H1 (cell line): ENCODE measurements around the gene TAF11L3. TPM values are rescaled to one million over a fixed set of nuclear protein-coding genes. Genes with fewer than 3 reads are reported as not detected.

Source experiments
- CTCF ChIA-PET: fragments of 300-600 bp; sonication (Branson Sonifier 250); formaldehyde crosslinking; loops from one replicate; lab custom pipeline; 2021; ENCODE audit not compliant: partially characterized antibody; lab: Charles Lee
- POLR2A ChIA-PET: fragments of 300-600 bp; sonication (Branson Sonifier 250); formaldehyde crosslinking; loops from one replicate; lab custom pipeline; 2021; ENCODE audit warnings: inconsistent platforms; ENCODE audit not compliant: partially characterized antibody; lab: Charles Lee
- DNase-seq, 2 experiments: peaks; one replicate each; pipeline versions ENCODE4 v3.0.0 to v3.0.0-alpha.2; 2010 to 2022; ENCODE audit warnings: low spot score in 2 of 2, low read depth in 1 of 2, mixed read lengths in 1 of 2
- FAIRE-seq: peaks from 2 replicates; lab custom pipeline; 2011; peaks lifted over from hg19 to GRCh38; lab: Jason Lieb, UNC
- H2AFZ ChIP-seq: 2 replicates; pipeline ENCODE4 v1.8.1; 2012; ENCODE audit warnings: low read length, inconsistent platforms
- H2AK5ac ChIP-seq: 2 replicates; pipeline ENCODE4 v1.6.1; 2013; ENCODE audit warnings: low read depth, low read length
- H2BK120ac ChIP-seq: replicated peaks from 2 replicates; pipeline ENCODE3; 2013; ENCODE audit warnings: low read depth, low read length, inconsistent platforms
- H2BK12ac ChIP-seq: 2 replicates; pipeline ENCODE4 v1.6.1; 2013; ENCODE audit warnings: low read depth, low read length
- H2BK15ac ChIP-seq: 2 replicates; pipeline ENCODE4 v1.6.1; 2013; ENCODE audit warnings: low read length
- H2BK20ac ChIP-seq: 2 replicates; pipeline ENCODE4 v1.6.1; 2013; ENCODE audit warnings: low read length
- H2BK5ac ChIP-seq: 2 replicates; pipeline ENCODE4 v1.6.1; 2013; ENCODE audit warnings: low read depth, low read length
- H3K14ac ChIP-seq: 2 replicates; pipeline ENCODE4 v1.6.1; 2013; ENCODE audit warnings: inconsistent platforms; ENCODE audit not compliant: insufficient read length
- H3K18ac ChIP-seq: 2 replicates; pipeline ENCODE4 v1.6.1; 2013; ENCODE audit warnings: low read length; ENCODE audit errors: extremely low read depth
- H3K23ac ChIP-seq: 2 replicates; pipeline ENCODE4 v1.6.1; 2013; ENCODE audit warnings: inconsistent platforms; ENCODE audit not compliant: insufficient read length
- H3K23me2 ChIP-seq: 2 replicates; pipeline ENCODE4 v1.6.1; 2013; ENCODE audit warnings: low read depth, low read length
- H3K27ac ChIP-seq: 2 replicates; pipeline ENCODE4 v1.6.1; 2011; ENCODE audit warnings: low read depth, low read length, inconsistent platforms
- H3K27me3 ChIP-seq, 4 experiments: replicated peaks in 1 of 4; 1 replicate in 1 of 4; 2 replicates in 3 of 4; pipeline versions ENCODE4 v1.6.1 to v1.8.1; 2011 to 2013; ENCODE audit warnings: low read length in 3 of 4, mild to moderate bottlenecking in 3 of 4, inconsistent platforms in 2 of 4, mixed read lengths in 2 of 4, moderate library complexity in 1 of 4; ENCODE audit not compliant: control insufficient read depth in 3 of 4, insufficient read depth in 3 of 4; ENCODE audit errors: extremely low read depth in 1 of 4
- H3K36me3 ChIP-seq, 4 experiments: 2 replicates each; pipeline versions ENCODE4 v1.6.1 to v1.8.1; 2011 to 2013; ENCODE audit warnings: mild to moderate bottlenecking in 4 of 4, low read length in 3 of 4, moderate library complexity in 2 of 4, control low read depth in 1 of 4, inconsistent platforms in 1 of 4; ENCODE audit not compliant: insufficient read depth in 4 of 4, control insufficient read depth in 2 of 4
- H3K4ac ChIP-seq: replicated peaks from 2 replicates; pipeline ENCODE3; 2013; ENCODE audit warnings: low read length, low read depth, mixed read lengths, inconsistent platforms; ENCODE audit not compliant: insufficient read length
- H3K4me1 ChIP-seq, 4 experiments: replicated peaks in 1 of 4; 1 replicate in 1 of 4; 2 replicates in 3 of 4; pipeline versions ENCODE4 v1.6.1 to v1.8.1; 2011 to 2013; ENCODE audit warnings: low read length in 3 of 4, inconsistent platforms in 2 of 4, mixed read lengths in 1 of 4; ENCODE audit not compliant: insufficient read depth in 4 of 4, control insufficient read depth in 3 of 4
- H3K4me2 ChIP-seq, 2 experiments: 2 replicates each; pipeline versions ENCODE4 v1.6.1 to v1.8.1; 2011 to 2013; ENCODE audit warnings: low read depth in 2 of 2, low read length in 2 of 2, control low read depth in 1 of 2, inconsistent platforms in 1 of 2, mild to moderate bottlenecking in 1 of 2; ENCODE audit not compliant: insufficient read depth in 1 of 2
- H3K4me3 ChIP-seq, 4 experiments: fragments of 200-600, 300-600 bp in 1 of 4; sonication (generic), shearing (Covaris generic), sonication (Bioruptor Twin) in 1 of 4; 2 replicates each; pipeline versions ENCODE4 v1.5.1 to v1.8.1; 2011 to 2016; ENCODE audit warnings: low read length in 4 of 4, low read depth in 3 of 4, control low read depth in 2 of 4, inconsistent platforms in 2 of 4, mild to moderate bottlenecking in 2 of 4, mixed read lengths in 1 of 4, moderate library complexity in 1 of 4; ENCODE audit not compliant: insufficient read depth in 2 of 4; ENCODE audit errors: extremely low read depth in 1 of 4
- H3K56ac ChIP-seq: replicated peaks from 2 replicates; pipeline ENCODE3; 2013; ENCODE audit warnings: low read depth, mild to moderate bottlenecking, mixed read lengths, low read length, inconsistent platforms; ENCODE audit not compliant: insufficient read length
- H3K79me1 ChIP-seq: 2 replicates; pipeline ENCODE4 v1.6.1; 2013; ENCODE audit warnings: low read depth, low read length, control low read depth
- H3K79me2 ChIP-seq, 2 experiments: 2 replicates each; pipeline versions ENCODE4 v1.6.1 to v1.8.1; 2012 to 2013; ENCODE audit warnings: low read length in 2 of 2, mild to moderate bottlenecking in 2 of 2, inconsistent platforms in 1 of 2; ENCODE audit not compliant: insufficient read depth in 2 of 2, control insufficient read depth in 1 of 2
- H3K9ac ChIP-seq, 4 experiments: replicated peaks in 1 of 4; 1 replicate in 1 of 4; 2 replicates in 3 of 4; pipeline versions ENCODE4 v1.6.1 to v1.8.1; 2011 to 2013; ENCODE audit warnings: low read depth in 3 of 4, low read length in 3 of 4, control low read depth in 2 of 4, mild to moderate bottlenecking in 2 of 4, moderate library complexity in 2 of 4, inconsistent platforms in 1 of 4; ENCODE audit errors: extremely low read depth in 1 of 4
- H3K9me3 ChIP-seq, 2 experiments: 2 replicates each; pipeline versions ENCODE4 v1.6.1 to v1.8.1; 2012 to 2013; ENCODE audit warnings: mild to moderate bottlenecking in 2 of 2, moderate library complexity in 2 of 2, control low read depth in 1 of 2, inconsistent platforms in 1 of 2, low read depth in 1 of 2, low read length in 1 of 2, mixed read lengths in 1 of 2; ENCODE audit not compliant: insufficient read depth in 2 of 2
- H4K20me1 ChIP-seq, 2 experiments: replicated peaks in 1 of 2; 2 replicates each; pipeline versions ENCODE3 to v1.8.1; 2011 to 2013; ENCODE audit warnings: inconsistent platforms in 2 of 2, low read length in 2 of 2, mild to moderate bottlenecking in 1 of 2; ENCODE audit not compliant: insufficient read depth in 2 of 2, control insufficient read depth in 1 of 2
- H4K5ac ChIP-seq: 2 replicates; pipeline ENCODE4 v1.6.1; 2013; ENCODE audit warnings: low read length, low read depth, mixed read lengths, inconsistent platforms; ENCODE audit not compliant: insufficient read length
- H4K8ac ChIP-seq: 2 replicates; pipeline ENCODE4 v1.8.0; 2013; ENCODE audit warnings: mild to moderate bottlenecking, moderate library complexity, low read length, inconsistent platforms; ENCODE audit not compliant: insufficient read depth; ENCODE audit errors: extremely low read depth
- H4K91ac ChIP-seq: replicated peaks from 2 replicates; pipeline ENCODE3; 2013; ENCODE audit warnings: low read length, mixed read lengths, inconsistent platforms; ENCODE audit not compliant: insufficient read length
- ASH2L ChIP-seq: fragments of 200-600, 300-600 bp; sonication (generic); IDR thresholded peaks from one replicate; pipeline ENCODE4 v1.7.1; 2017; ENCODE audit warnings: low read length
- HDAC6 ChIP-seq: IDR thresholded peaks from one replicate; pipeline ENCODE4 v1.7.1; 2012; ENCODE audit warnings: low read depth, mild to moderate bottlenecking, inconsistent platforms, low read length, moderate library complexity
- JUN ChIP-seq: IDR thresholded peaks from 2 replicates; pipeline ENCODE4 v1.6.1; 2011; ENCODE audit warnings: low read depth, mild to moderate bottlenecking, improper control_type of control experiment, low read length
- KDM5A ChIP-seq: fragments of 200-600 bp; IDR thresholded peaks from 2 replicates; pipeline ENCODE4 v1.7.1; 2012; ENCODE audit warnings: mild to moderate bottlenecking, low read length, inconsistent platforms, mixed read lengths
- WGBS, 2 experiments: shearing (Covaris generic) in 1 of 2; methylation state at CpG; one replicate each; pipeline versions ENCODE4 v1.1.6 to v1.1.7; 2013 to 2015; ENCODE audit warnings: low lambda C conversion rate in 2 of 2, mixed read lengths in 2 of 2, inconsistent platforms in 1 of 2, low coverage in 1 of 2, missing lambda C conversion rate in 1 of 2; ENCODE audit not compliant: insufficient replicate concordance in 2 of 2, insufficient coverage in 1 of 2, insufficient read length in 1 of 2; ENCODE audit errors: extremely low coverage in 1 of 2, missing lambda C conversion rate in 1 of 2; 5-methylcytosine and 5-hydroxymethylcytosine counted together
- polyA plus RNA-seq, 7 experiments: library from polyadenylated mRNA; depleted of rRNA in 3 of 7; stranded (reverse) in 5 of 7; unstranded in 2 of 7; fragments of >200 nt in 5 of 7; fragments of 200-250 nt in 2 of 7; gene quantifications; 1 replicate in 5 of 7; 2 replicates in 1 of 7; 4 replicates in 1 of 7; pipeline versions ENCODE4 v1.2.1 to v1.2.3, GENCODE V29; 2011 to 2013; ENCODE audit warnings: missing spikeins in 2 of 7, mixed read lengths in 2 of 7
- total RNA-seq: library from RNA; stranded (reverse); fragmentation: NEBNext Ultra II Directional; extraction: Animal tissue kit (Norgen Biotek cat#: 25700); gene quantifications from 2 replicates; pipeline ENCODE4 v1.2.1, GENCODE V29; 2021

The TAF11L3 gene
- total and polyA plus RNA-seq, 2 of the 8 experiments (the other 6 are each of a cell fraction or from before 2014, with no cell fraction given), result not detected

GRCh38 chr5:17497446-17497845, 20.7 kb upstream of the TAF11L3 start:
- Histone ChIP-seq H4K5ac (no peak overlapping the region), H3K9ac (no peak overlapping the region), H4K91ac (no peak overlapping the region), H3K4me2 (no peak overlapping the region), H2AFZ (no peak overlapping the region), H3K36me3 (no peaks in the 10 kb centered on the region), H3K27ac (no peak overlapping the region), H2BK5ac (no peak overlapping the region), H2BK15ac (no peak overlapping the region), H4K20me1 (no peaks in the 10 kb centered on the region), H3K14ac (no peak overlapping the region), H3K79me2 (no peaks in the 10 kb centered on the region), H2BK12ac (no peak overlapping the region), H2AK5ac (no peak overlapping the region), H2BK20ac (no peak overlapping the region), H4K8ac (no peak overlapping the region), H3K23ac (no peak overlapping the region)
- FAIRE-seq, result no peak
- CTCF ChIA-PET, result interaction anchor here (0.6 kb wide), 1 partner anchor 1007 kb away, joined by 3 read pairs; no protein-coding TSS in a partner anchor
- TF ChIP-seq HDAC6, result no peak
- no peak for TF ChIP-seq JUN
- TF ChIP-seq ASH2L, result no peak
- TF ChIP-seq KDM5A, result no peak
- TF ChIP-seq, all 59 proteins: peak for 0
- H3K27me3 ChIP-seq, result no peaks in the 10 kb centered on the region
- no peak overlapping the region for H3K56ac ChIP-seq
- DNase-seq, result no peak
- no peak overlapping the region for H3K18ac ChIP-seq
- no peaks in the 10 kb centered on the region for H3K23me2 ChIP-seq
- H3K4me1 ChIP-seq, result peaks cover 0 to 4% (median 0%) of the 10 kb centered on the region in 4 experiments; a peak in 1 of 7 replicates
- no peaks in the 10 kb centered on the region for H3K79me1 ChIP-seq
- H3K9me3 ChIP-seq, result no peaks in the 10 kb centered on the region
- H2BK120ac ChIP-seq, result no peak overlapping the region
- no peak overlapping the region for H3K4ac ChIP-seq
- POLR2A ChIA-PET, result no interaction called here
- no peak overlapping the region for H3K4me3 ChIP-seq
- 93% methylated on average over 4 of the region's 4 CpGs; no CpG with 5 or more reads in 1 of the 2 experiments for WGBS, 2 experiments
